HG03066 (cell line): Measurements from ENCODE around the gene ANKRD63.
A peak's percentile ranks its signal among the peaks of the same experiment; 100 is the strongest.

Experiments used
- ATAC-seq: cut with Tn5 transposase; IDR thresholded peaks from one replicate; pipeline ENCODE4 v1.9.1; 2021; ENCODE audit warnings: low read depth; ENCODE audit not compliant: unreplicated experiment

Gene ANKRD63

DNA sequence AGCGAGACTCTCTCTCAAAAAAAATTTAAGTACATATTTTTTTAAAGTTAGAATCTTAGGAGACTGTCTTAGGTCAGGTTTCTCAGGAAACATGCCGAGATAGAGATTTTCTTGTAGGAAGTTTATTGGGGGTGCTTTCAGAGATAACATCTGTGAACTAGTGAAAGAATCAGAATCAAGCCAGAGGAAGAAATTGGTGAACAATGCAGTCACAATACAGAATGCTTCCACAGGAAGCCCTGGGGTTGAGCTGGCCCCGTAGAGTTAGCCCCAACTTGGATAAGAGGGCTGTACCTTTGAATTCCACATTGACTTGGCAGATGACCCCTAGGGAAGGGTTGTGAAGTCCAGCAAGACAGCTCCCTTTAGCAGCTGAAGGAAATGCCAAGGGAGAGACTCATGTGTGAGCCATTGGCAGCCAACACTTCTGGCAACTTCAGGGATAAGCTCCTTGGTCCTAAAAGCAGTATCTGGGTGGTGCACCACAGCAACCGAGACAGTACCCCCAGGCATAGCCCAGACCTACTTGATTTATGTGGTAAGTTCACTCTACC is 31.9 kb upstream of the ANKRD63 start:
- no peak for ATAC-seq

DNA sequence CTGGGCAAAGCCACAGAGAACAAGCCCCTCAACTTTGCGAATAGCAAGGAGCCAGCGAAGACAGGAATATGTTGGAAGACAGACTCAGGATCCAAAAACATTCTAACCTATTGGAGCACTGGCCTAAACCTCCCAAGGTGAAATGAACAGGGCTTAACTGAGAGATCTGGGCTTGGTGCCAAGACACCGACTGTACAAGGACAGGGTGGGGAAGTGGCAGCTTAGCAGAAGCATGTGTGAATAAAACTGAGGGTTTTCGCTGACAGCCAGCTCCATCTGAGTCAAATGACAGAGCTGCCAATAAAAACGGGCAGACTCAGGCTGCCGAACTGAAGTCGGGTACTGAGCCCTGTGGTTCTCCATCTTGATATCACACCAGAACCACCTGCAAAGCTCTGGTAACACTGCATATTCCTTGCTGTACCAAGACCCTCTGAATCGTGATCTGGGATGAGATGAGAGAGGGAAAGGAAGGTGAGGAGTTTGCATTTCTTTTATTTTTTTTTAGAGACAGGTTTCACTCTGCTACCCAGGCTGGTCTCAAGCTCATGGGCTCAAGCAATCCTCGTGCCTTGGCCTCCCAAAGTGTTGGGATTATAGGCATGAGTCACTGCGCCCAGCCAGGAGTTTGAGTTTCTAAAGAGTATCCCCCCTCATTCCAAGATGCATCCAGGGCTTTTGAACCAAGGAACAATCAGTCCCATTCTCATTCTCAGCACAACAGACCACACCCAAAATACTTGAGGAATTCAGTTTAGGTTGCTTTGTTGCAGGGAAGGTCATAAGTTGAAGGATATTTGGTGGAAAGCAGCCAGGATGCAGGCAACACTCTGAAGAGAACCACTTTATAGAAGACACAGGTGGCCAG is 30.9 kb upstream of the ANKRD63 start:
- no peak for ATAC-seq

DNA sequence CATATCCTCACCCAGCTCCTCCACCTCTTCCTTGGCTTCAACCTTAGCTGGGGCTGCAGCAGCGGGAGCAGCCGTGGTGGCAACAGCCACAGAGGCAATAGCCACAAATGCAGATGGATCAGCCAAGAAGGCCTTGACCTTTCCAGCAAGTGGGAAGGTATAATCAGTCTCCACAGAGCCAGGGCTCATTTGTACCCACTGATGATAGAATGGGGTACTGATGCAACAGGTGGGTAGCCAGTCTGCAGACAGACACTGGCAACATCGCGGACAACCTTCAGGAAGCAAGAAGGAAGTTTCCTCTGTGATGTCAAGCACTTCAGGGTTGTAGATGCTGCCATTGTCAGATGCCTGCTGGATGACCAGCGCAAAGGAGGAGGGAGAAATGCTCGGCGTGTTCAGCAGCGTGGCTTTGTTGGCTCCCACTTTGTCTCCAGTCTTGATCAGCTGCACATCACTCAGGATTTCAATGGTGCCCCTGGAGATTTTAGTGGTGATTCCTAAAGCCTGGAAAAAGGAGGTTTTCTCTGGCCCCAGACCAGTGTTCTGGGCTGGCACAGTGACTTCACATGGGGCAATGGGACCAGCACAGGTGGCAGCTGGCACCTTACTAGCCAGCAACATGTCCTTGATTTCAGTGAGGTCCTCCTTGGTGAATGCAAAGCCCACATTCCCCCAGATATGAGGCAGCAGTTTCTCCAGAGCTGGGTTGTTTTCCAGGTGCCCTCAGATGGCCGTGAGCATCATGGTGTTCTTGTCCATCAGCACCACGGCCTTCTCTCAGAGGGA is 29.7 kb upstream of the ANKRD63 start:
- ATAC-seq, result no peak

DNA sequence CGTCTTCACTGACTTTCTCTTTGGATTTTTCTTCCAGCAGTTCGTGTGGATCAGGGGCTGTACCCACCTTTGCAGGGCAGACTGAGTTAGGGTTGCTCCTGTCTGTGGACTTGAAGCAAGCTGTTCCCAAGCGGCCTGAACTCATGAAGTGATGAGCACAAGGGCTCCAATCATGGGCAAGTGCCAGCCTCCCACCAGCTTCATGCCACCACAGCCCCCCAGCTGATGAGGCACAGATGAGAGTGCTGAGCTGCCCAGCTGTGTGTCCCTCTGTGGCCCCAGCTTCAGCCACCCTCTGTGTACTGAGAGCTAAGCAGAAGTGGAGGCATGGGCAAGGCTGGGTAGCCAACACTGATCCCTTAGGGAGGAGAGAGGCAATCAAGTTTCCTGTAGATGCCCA is 28.1 kb upstream of the ANKRD63 start:
- no peak for ATAC-seq

DNA sequence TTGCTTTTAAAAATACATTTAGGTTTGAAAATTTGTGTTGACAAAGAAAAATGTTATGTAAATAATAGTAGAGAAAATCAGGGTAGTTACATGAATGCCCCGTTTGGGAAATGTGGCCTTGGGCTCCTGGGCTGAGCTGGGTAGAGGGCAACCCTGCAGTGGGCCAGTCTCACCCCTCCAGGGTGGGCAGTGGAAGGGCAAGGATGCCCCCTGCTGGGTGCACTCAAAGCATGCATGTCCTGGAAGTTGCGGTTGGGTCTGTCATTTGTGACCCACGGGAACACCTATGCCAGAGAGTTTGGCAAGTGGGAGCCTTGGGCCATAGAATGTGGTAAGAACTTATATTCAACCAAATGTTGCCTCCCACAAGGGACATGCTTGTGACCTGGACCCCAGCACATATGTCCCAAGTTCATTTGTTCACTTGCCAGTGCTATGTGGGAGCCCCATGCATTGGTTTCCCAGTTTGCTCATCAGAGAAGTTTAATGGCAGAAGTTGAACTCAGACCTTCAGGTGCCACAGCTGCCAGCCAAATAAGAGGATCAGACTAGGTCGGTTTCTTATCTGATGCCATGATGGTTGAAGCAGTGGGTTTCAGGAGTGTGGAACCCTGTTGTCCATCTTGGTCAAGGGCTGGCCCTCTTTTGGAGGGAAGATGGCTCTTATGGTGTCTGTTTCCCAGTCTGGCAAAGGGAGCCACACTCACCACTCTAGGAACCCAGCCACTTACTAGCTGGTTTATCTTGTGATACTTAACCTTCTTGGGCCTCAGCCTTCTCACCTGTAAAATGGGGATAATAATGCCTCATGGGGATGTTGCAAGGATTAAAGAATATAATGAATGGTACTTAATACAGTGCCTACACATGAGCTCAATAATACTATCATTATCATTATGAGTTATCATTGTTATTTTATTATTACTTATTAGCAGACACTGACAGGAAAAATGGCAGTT is 27.4 kb upstream of the ANKRD63 start:
- ATAC-seq, result no peak

DNA sequence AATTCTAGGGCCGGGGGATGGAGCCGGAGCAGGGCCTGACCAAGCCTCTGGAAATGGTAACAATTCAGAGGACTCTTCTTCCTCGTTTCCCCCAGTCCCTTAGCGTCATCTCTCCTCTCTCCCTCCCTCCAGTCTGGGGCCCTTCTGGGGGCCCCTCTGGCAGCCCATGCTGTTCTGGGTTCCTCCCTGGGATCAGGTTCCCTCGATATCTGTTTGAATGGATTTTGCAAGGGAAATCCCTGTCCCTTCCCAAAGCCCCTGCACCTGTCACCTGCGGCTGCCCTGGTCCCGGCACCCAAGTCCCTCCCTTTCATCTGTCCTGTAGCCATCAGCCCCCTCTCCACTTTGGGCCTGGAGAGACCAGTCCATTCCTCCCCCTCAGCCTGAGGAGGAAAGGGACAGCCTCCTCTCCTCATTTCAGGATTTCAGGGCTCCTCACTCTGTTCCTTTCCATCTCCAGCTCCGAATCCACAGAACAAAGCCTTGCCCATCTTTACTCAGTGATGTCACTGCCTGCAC is 26.5 kb upstream of the ANKRD63 start:
- ATAC-seq, result no peak

DNA sequence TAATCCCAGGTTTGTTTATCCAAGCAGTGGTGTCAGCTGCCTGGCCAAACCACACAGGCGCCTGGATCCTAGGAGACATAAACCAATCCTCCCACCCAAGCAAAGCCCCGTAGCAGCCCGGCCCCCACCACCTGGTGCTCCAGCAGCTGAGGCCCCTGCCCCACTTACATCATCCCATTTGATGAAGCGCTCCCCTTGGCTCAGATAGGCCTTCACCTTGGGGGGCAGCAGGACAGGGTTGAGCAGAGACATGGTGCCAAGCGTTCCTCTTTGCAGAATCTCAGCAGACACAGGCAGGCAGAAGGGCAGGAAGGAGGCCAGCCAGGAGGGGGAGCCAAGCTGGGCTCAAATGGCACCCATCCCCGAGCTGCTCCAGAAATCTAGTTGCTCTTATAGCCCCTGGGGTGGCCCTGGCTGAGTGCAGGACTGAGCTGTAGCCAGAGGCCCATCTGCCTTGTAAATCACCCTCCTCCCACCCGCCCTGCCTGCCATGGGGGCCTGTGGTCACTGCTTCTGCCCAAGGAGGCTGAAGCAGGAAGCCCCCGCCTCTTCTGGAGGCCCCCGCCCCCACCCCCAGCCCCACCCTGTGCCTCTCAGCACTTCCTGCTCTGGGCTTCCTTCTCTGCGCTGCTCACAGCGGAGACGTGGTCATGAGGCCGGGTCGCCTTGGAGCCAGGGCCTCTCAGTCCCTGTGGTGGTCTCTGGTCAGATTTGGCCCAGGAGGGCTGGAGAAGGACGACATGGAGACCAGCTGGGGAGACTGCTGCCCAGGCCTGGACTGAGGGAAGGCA is 24.8 kb upstream of the ANKRD63 start, which contains the start of gene PLCB2:
PLCB2 (minus strand) TSS at position 515 of the 791 bp plus-strand sequence; CDS start at position 252, 263 bp downstream.
- peak; percentile 50 for ATAC-seq

DNA sequence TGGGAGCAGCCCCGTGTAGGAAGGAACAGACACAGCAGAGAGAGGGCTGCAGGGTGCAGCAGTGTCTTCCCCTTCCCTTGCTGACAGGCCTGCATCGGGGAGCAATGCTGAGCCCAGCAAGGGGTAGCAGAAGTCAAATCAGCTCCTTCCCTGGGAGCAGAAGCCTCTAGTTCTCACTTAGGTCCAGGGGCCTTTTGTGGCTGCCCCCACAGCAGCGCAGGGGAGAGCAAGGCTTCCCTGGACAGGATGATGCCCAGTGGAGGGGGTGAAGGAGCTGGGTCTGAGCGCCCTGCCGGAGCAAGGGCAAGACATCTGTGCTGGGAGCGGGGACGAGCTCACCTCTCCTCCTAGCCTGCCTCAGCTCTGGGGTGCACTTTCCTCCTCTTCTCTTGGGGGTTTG is 24.0 kb upstream of the ANKRD63 start:
- ATAC-seq, result peak; percentile 10

DNA sequence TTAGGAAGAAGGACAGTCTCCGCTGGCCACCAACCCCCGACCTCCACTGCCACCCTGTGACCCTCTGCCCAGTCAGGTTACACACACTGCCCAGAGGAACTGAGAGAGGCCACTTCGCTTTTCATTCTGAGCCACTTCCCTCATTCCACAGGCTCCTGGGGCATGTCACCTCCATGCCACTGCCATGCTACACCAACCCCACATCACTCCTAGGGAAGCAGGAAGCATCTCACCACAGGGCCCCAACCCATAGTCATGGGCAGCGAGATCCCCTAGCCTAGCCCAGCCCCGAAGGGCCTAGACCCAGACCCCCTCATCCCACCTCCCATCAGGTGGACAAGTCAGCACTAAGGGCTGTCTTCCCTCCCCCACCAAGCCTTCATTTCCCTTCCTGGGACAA is 23.5 kb upstream of the ANKRD63 start:
- no peak for ATAC-seq

DNA sequence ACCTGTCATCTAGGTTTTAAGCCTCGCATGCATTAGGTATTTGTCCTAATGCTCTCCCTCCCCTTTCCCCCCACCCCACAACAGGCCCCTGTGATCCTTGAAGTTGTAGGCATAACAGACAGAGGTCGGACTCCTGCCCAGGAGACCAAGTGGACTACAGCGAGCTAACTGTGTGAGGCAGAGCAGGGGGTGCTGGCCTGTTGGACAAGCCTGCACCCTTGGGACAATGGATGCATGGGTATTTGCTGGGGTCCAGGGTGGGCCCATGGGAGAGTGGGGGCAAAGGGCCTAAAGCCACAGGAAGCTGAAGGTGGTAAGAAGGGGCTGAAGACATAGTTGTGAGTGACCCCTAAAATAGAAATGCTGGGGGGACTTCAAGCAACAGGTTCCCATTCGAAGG is 22.4 kb upstream of the ANKRD63 start:
- ATAC-seq, result no peak

DNA sequence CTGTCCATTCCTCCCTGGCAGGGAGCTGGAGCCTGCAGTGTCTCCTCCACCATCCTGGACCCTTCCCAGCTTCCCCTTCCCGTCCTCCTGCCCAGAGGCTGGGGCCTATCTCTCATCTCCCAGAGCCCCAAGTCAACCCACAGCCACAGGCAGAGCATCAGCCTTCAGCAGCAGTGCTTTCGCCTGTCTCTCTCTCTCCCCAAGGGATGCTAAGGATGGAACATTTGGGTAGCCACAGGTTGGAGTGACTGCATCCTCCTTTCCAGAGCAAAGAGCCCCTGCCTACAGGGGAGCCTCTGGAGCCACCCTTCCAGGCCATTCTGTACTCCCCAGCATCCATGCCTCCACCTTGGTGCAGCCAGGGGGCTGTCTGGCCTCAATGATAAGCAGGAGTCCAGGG is 20.7 kb upstream of the ANKRD63 start:
- ATAC-seq, result no peak

DNA sequence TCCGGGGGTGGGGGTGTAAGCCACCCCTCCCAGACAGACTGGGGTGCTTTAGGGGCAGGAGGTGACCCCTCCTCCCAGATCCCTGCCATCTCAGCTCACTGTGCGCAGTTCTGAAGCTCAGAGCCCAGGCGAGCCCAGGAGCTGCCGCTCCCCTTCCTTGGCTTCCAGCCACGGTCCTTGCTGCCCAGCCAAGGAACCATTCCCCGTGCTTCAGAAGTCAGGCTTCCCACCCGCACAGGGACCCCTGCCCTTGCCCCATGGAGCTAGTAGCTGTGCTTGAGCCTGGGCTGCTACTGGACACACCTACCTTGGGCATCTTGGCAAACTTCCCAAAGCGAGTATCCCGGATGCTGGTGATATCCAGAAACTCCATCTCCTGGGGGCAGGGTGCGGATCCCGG is 20.1 kb upstream of the ANKRD63 start:
- no peak for ATAC-seq

DNA sequence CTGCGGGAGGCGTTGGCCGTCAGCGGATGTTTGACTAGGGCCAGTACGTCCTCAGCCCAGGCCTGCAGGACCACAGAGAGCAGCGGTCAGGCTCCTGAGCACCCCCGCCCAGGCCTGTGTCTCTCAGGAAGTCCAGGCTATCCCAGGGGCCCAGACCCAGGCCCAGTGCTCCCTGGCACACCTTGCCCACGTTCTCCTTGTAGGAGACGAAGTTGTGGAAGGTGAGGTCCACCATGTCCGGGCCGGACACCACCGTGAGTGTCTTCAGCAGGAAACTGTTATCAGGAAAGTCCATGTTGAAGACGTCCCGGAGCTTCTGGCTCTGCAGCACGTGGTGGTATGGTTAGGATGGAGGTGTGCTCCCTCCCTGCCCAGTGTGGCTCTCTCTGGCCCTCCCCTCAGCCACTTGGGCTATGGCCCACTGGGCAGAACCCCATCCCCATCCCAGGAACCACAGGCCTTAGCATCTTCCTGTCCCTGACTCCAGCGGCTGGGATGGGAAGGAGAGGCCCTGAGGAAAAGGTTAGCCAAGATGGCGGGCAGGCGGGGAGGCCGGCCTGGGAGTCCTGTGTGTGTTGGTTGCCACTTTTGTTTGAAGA is 19.5 kb upstream of the ANKRD63 start:
- ATAC-seq, result no peak

DNA sequence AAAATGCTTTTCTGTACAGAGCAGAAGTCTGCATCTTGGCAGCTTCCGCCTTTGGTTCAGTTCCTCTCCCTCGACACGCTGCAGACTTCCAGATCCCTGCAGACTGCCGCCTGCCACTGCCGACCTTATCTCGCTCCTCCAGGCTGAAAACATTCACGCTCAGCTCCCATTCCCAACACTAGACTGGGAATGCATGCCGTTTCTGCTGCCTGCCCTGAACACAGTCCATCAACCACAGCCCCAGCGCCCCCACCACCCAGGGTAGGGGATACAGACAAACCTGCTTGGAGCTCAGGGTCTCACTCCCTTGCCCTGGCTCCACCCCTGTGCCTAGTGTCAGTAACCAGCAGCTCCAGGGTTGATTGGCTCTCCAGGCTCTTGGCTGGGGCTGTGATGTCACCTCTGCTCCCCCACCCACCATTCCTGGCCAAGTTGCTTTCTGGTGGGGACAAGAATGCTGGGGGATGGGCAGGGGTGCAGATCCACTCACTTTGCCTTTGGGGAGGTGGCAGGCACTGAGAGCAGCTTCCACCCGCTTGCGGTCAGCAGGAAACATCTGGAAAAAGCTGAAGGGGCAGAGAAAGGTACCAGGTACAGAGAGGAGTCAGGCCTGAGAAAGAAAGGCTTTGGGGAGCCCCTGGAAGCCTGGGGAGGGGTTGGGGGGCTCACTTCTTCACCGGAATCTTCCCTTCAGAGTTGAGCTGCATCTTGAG is 18.8 kb upstream of the ANKRD63 start:
- no peak for ATAC-seq

DNA sequence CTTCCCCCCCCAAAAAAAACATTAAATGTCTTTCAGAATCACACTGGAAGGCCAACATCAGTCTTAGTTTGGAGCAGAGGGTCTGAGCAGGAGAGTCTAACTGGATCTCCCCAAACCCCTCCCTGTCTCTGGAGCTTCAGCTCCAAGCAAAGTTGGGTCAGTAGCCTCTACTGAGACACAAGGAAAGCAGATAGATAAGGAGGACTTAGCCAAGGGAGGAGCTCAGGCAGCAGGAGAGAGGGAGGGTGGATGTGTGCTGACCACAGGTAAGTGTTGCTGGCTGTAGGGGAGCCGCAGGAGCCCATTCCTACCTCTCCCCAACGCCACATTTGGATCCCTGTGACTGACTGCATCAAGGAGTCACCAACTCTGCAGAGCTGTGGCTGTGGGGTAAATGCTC is 17.9 kb upstream of the ANKRD63 start:
- no peak for ATAC-seq

DNA sequence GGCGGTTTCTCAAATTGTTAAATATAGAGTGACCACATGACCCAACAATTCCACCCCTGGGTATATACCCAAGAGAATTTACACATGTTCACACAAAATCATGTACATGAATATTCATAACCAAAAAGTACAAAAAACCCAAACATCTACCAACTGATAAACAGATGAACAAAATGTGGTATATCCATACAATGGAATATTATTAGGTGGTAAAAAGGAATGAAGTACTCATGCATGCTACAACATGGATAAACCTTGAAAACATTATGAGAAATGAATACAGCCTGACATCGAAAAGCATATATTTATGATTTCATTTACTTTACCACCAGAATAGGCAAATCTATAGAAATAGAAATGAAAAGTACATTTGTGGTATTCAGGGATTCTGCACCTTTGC is 17.5 kb upstream of the ANKRD63 start:
- ATAC-seq, result no peak

DNA sequence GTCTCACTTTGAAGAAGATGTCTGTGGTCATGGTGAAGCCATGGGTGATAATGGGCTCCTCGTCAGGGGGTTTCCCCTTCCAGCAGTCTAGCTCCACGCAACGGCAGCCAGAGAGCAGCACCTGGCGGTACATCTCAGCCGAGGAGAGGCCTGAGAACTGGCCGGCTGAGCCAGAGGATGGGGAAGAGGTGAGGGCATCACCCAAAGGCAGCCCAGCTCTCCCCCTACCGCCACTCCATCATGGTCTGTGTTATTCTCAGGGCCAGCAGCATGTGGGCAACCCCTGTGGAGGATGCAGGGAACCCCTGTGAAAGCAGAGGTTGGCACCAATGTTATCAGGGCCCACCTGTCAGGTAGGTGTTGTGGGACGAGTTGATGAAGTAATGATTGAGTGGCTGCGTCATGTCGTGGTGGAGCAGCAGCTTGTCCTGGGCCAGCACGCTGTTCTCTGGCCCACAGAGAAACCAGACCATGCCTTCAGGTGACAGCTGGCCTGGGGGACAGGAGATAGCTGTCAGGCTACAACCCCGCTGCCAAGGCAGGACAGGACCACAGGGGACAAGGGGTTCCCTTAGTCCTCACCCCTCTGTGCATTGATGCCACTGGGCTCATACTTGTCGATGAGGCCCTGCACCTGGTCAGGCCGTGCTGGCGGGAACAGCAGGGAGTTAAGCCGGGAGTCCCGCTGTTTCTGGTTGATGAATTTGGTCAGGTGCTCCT is 15.5 kb upstream of the ANKRD63 start:
- no peak for ATAC-seq

DNA sequence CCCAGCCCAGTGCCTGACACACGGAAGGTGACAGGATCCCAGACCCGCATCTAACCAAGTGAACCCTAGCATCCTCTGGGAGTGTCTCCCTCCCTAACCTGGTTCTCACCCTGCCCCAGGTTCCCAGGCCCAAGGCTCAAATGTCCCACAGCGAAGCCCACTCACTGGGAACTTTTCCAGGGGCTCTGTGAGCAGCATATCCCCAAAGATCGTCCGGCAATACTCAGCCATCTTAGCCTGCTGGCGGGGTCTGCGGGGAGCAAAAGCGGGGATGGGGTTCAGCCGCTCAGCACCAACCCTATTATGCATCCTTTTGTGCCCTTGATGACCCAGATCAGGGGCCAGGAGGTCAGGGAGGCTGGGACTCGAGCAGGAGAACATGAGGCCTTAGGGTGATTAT is 14.5 kb upstream of the ANKRD63 start:
- ATAC-seq, result no peak
